ENCODE results near the gene SDHAF1. TPM values are rescaled to one million over a fixed set of nuclear protein-coding genes. Genes with fewer than 3 reads are reported as not detected.
"Not testable (repeated sequence)": the region's sequence is repeated elsewhere in the genome, so short reads cannot be mapped to it uniquely, and the experiment has no call there.

The SDHAF1 gene
- total RNA-seq, 1 donor from 2014 or later = 17.7 TPM

DNA sequence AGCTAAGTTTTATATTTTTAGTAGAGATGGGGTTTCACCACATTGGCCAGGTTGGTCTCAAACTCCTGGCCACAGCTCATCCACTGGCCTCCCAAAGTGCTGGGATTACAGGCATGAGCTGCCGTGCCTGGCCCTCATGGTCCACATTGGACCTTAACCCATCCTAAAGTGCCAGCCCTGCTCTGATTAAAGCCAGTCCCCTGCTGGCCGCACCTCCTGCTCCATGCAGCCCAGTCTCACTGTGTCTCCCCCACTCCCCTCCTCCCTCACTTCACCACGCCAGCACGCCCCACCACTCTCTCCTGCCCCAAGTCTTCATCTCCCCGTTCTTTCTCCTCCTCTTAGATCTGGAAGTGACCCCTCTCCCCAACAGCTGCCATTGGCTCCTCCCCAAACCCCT, 16.7 kb upstream of the SDHAF1 start:
- Mint-ChIP-seq H3K4me3 (ENCODE audit: unreplicated experiment) (no peak overlapping the region), H3K9me3 (ENCODE audit: unreplicated experiment) (peaks cover 4% of the 10 kb centered on the region), H3K36me3 (ENCODE audit: unreplicated experiment) (no peaks in the 10 kb centered on the region), H3K4me1 (ENCODE audit: low read depth, unreplicated experiment) (peaks cover 6% of the 10 kb centered on the region), H3K27ac (ENCODE audit: unreplicated experiment) (no peak overlapping the region), H3K27me3 (ENCODE audit: unreplicated experiment) (peaks cover 9% of the 10 kb centered on the region)
- TF ChIP-seq, protein P1, sequence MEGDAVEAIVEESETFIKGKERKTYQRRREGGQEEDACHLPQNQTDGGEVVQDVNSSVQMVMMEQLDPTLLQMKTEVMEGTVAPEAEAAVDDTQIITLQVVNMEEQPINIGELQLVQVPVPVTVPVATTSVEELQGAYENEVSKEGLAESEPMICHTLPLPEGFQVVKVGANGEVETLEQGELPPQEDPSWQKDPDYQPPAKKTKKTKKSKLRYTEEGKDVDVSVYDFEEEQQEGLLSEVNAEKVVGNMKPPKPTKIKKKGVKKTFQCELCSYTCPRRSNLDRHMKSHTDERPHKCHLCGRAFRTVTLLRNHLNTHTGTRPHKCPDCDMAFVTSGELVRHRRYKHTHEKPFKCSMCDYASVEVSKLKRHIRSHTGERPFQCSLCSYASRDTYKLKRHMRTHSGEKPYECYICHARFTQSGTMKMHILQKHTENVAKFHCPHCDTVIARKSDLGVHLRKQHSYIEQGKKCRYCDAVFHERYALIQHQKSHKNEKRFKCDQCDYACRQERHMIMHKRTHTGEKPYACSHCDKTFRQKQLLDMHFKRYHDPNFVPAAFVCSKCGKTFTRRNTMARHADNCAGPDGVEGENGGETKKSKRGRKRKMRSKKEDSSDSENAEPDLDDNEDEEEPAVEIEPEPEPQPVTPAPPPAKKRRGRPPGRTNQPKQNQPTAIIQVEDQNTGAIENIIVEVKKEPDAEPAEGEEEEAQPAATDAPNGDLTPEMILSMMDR (IDR thresholded peaks at IDR 0.05; ENCODE audit: partially characterized antibody, unreplicated experiment) = no peak
- DNase-seq = no peak

DNA sequence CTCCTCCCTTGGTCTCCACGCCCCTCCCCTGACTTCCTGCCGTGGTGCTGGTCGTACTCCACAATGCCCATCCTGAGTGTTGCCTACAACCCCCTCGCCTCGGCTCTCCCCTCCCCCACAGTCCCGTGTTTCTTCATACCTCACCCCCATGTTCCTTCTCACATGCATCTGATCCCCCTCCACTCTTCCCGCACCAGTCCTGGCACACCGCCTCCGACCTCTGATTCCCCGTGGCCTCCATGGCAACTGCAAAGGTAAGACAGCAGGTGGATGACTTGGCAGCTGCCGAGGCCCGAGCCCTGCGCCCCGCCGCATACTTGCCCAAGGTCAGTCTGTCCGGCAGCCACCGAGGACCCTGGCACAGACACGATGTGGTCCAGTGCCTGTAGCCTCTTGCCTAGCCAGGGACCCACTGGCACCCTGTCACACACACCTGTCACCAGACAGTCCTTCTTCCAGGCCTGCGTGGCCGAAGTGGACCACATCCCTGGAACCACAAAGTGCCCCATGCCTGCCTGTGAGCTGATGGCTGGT, 16.1 kb upstream of the SDHAF1 start:
- H3K9me3 Mint-ChIP-seq (ENCODE audit: unreplicated experiment) = peaks cover 4% of the 10 kb centered on the region
- no peak for DNase-seq
- H3K4me3 Mint-ChIP-seq (ENCODE audit: unreplicated experiment) = no peak overlapping the region
- no peak overlapping the region for H3K27ac Mint-ChIP-seq (ENCODE audit: unreplicated experiment)
- peaks cover 9% of the 10 kb centered on the region for H3K27me3 Mint-ChIP-seq (ENCODE audit: unreplicated experiment)
- TF ChIP-seq, protein P1 (IDR thresholded peaks at IDR 0.05; ENCODE audit: partially characterized antibody, unreplicated experiment) = no peak
- peaks cover 5% of the 10 kb centered on the region for H3K4me1 Mint-ChIP-seq (ENCODE audit: low read depth, unreplicated experiment)
- H3K36me3 Mint-ChIP-seq (ENCODE audit: unreplicated experiment) = no peaks in the 10 kb centered on the region

DNA sequence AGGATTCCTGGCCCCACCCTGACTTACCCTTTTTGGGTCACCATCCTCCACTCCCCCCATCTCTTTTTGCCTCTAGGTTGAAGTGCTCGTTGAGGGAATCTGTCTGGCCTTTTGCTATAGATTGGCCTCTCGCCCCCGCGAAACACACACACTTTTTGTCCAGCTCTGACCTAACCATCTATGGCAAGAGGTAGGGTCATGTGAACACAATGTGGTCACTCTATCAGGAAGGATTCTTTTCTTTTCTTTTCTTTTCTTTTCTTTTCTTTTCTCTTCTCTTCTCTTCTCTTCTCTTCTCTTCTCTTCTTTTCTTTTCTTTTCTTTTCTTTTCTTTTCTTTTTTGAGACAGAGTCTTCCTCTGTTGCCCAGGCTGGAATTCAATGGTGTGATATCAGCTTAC, 14.0 kb upstream of the SDHAF1 start:
- peaks cover 21% of the 10 kb centered on the region for H3K27me3 Mint-ChIP-seq (ENCODE audit: unreplicated experiment)

DNA sequence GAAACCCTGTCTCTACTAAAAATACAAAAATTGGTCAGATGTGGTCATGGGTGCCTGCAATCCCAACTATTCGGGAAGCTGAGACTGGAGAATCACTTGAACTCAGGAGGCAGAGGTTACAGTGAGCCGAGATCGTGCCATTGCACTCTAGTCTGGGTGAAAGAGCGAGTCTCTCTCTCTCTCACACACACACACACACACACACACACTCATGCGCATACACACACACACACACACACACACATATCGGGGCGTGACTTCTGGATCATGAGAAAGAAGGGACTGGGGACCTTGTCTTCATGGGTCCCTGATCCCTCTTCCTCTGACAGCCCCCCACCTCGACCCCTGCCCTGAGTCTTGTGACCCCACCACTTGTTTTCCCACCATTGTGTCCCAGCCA, 11.8 kb upstream of the SDHAF1 start:
- no peak for DNase-seq
- Mint-ChIP-seq H3K27me3 (ENCODE audit: unreplicated experiment) (peaks cover 25% of the 10 kb centered on the region), H3K36me3 (ENCODE audit: unreplicated experiment) (peaks cover 5% of the 10 kb centered on the region), H3K4me3 (ENCODE audit: unreplicated experiment) (no peak overlapping the region), H3K4me1 (ENCODE audit: low read depth, unreplicated experiment) (peaks cover 2% of the 10 kb centered on the region), H3K9me3 (ENCODE audit: unreplicated experiment) (peaks cover 4% of the 10 kb centered on the region), H3K27ac (ENCODE audit: unreplicated experiment) (no peak overlapping the region)
- TF ChIP-seq, protein P1 (IDR thresholded peaks at IDR 0.05; ENCODE audit: partially characterized antibody, unreplicated experiment) = no peak

More for the DNA sequence above, 14.0 kb upstream of the SDHAF1 start:
- not testable (repeated sequence) for H3K4me1 Mint-ChIP-seq (ENCODE audit: low read depth, unreplicated experiment); H3K9me3 Mint-ChIP-seq (ENCODE audit: unreplicated experiment); H3K36me3 Mint-ChIP-seq (ENCODE audit: unreplicated experiment); DNase-seq; H3K27ac Mint-ChIP-seq (ENCODE audit: unreplicated experiment); H3K4me3 Mint-ChIP-seq (ENCODE audit: unreplicated experiment)

DNA sequence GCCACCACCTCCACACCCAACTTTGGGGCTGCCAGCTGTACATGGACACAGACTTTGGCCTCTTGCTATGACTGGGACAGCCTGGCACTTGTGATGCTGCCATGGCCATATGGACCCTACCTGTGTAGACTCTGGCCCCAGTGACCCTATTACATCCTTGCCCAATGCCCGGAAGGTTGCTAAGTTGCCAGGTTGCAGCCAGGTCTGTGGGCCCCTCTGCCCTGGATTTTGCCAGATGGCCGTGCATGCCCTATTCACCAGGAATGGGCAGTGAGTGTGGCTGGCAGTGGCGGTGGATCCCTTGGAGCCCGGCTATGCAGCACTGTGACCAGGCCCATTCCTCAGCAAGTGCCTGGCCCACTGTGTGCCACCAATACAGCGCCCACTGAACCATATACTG, 8.9 kb upstream of the SDHAF1 start:
- peaks cover 5% of the 10 kb centered on the region for H3K36me3 Mint-ChIP-seq (ENCODE audit: unreplicated experiment)
- no peak overlapping the region for H3K27ac Mint-ChIP-seq (ENCODE audit: unreplicated experiment)
- TF ChIP-seq, protein P1 (IDR thresholded peaks at IDR 0.05; ENCODE audit: partially characterized antibody, unreplicated experiment) = no peak
- DNase-seq = no peak
- peaks cover 6% of the 10 kb centered on the region for H3K9me3 Mint-ChIP-seq (ENCODE audit: unreplicated experiment)
- H3K4me3 Mint-ChIP-seq (ENCODE audit: unreplicated experiment) = no peak overlapping the region
- H3K27me3 Mint-ChIP-seq (ENCODE audit: unreplicated experiment) = peaks cover 20% of the 10 kb centered on the region
- peaks cover 2% of the 10 kb centered on the region for H3K4me1 Mint-ChIP-seq (ENCODE audit: low read depth, unreplicated experiment)

Measured in glutamatergic neuron (in vitro differentiated cells).